ENCODE measurements around the gene C12orf50. TPM values are rescaled to one million over a fixed set of nuclear protein-coding genes. Genes with fewer than 3 reads are reported as not detected.

Gene C12orf50
- total and polyA plus RNA-seq, 2 of the 13 experiments (the other 11 are each of a cell fraction or from before 2014, with no cell fraction given): not detected

DNA sequence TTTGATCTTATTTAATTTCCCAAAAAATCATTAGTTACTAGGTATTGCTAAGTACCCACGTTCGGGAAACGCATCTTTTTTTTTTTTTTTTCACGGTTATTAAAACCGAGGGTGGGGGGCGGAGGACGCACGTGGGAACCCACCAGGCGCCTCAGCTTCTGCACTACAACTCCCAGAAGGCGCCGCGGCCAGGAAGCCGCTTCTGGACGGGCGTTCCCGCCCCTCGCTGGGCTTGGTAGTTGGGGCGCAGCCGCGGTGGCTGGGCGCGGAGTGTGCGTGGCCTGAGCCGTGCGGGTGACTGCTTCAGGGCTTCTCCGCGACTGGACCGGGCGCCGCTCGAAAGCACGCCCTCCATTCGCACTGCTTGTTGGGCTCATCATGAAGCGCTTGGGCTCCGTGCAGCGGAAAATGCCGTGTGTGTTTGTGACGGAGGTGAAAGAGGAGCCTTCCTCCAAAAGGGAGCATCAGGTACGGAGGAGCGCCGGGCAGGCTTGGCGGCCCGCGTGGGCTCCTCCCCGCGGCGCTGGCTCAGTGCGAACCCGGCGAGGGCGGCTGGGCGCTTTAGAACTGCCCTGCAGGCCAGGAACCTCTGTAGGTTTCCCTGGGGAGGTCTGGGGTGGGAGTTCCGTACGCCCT, 6.2 kb upstream of the C12orf50 start (continued):
- TF ChIP-seq, protein P1, sequence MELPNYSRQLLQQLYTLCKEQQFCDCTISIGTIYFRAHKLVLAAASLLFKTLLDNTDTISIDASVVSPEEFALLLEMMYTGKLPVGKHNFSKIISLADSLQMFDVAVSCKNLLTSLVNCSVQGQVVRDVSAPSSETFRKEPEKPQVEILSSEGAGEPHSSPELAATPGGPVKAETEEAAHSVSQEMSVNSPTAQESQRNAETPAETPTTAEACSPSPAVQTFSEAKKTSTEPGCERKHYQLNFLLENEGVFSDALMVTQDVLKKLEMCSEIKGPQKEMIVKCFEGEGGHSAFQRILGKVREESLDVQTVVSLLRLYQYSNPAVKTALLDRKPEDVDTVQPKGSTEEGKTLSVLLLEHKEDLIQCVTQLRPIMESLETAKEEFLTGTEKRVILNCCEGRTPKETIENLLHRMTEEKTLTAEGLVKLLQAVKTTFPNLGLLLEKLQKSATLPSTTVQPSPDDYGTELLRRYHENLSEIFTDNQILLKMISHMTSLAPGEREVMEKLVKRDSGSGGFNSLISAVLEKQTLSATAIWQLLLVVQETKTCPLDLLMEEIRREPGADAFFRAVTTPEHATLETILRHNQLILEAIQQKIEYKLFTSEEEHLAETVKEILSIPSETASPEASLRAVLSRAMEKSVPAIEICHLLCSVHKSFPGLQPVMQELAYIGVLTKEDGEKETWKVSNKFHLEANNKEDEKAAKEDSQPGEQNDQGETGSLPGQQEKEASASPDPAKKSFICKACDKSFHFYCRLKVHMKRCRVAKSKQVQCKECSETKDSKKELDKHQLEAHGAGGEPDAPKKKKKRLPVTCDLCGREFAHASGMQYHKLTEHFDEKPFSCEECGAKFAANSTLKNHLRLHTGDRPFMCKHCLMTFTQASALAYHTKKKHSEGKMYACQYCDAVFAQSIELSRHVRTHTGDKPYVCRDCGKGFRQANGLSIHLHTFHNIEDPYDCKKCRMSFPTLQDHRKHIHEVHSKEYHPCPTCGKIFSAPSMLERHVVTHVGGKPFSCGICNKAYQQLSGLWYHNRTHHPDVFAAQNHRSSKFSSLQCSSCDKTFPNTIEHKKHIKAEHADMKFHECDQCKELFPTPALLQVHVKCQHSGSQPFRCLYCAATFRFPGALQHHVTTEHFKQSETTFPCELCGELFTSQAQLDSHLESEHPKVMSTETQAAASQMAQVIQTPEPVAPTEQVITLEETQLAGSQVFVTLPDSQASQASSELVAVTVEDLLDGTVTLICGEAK (IDR thresholded peaks at IDR 0.05): no peak
- TF ChIP-seq, protein P1 (CRISPR knock-in tag; IDR thresholded peaks at IDR 0.05): peak; percentile 87; the same call in 1 of the 2 replicates
- TF ChIP-seq ZNF138 (CRISPR knock-in tag; IDR thresholded peaks at IDR 0.05; ENCODE audit: low read depth) (no peak), FIP1L1 (IDR thresholded peaks at IDR 0.05; ENCODE audit: borderline replicate concordance, insufficient read depth, low read depth, low read length) (no peak), ZSCAN29 (CRISPR knock-in tag; conservative IDR thresholded peaks at IDR 0.05) (no peak), ZNF350 (CRISPR knock-in tag; IDR thresholded peaks at IDR 0.05; ENCODE audit: borderline replicate concordance, low read depth) (peak; percentile 78; the same call in 1 of the 2 replicates), ZNF331 (CRISPR knock-in tag; IDR thresholded peaks at IDR 0.05) (peak; percentile 26; the same call in 1 of the 2 replicates), RFX5 (IDR thresholded peaks at IDR 0.05; ENCODE audit: low read depth, low read length) (no peak), TBL1XR1 (IDR thresholded peaks at IDR 0.05; ENCODE audit: borderline replicate concordance, low read length, partially characterized antibody) (no peak), STAG1 (CRISPR knock-in tag; IDR thresholded peaks at IDR 0.05) (no peak)
- TF ChIP-seq, protein P2, sequence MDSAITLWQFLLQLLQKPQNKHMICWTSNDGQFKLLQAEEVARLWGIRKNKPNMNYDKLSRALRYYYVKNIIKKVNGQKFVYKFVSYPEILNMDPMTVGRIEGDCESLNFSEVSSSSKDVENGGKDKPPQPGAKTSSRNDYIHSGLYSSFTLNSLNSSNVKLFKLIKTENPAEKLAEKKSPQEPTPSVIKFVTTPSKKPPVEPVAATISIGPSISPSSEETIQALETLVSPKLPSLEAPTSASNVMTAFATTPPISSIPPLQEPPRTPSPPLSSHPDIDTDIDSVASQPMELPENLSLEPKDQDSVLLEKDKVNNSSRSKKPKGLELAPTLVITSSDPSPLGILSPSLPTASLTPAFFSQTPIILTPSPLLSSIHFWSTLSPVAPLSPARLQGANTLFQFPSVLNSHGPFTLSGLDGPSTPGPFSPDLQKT (CRISPR knock-in tag; IDR thresholded peaks at IDR 0.05; ENCODE audit: borderline replicate concordance): no peak
- TF ChIP-seq, protein P3, sequence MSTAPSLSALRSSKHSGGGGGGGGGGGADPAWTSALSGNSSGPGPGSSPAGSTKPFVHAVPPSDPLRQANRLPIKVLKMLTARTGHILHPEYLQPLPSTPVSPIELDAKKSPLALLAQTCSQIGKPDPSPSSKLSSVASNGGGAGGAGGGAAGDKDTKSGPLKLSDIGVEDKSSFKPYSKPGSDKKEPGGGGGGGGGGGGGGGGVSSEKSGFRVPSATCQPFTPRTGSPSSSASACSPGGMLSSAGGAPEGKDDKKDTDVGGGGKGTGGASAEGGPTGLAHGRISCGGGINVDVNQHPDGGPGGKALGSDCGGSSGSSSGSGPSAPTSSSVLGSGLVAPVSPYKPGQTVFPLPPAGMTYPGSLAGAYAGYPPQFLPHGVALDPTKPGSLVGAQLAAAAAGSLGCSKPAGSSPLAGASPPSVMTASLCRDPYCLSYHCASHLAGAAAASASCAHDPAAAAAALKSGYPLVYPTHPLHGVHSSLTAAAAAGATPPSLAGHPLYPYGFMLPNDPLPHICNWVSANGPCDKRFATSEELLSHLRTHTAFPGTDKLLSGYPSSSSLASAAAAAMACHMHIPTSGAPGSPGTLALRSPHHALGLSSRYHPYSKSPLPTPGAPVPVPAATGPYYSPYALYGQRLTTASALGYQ (CRISPR knock-in tag; IDR thresholded peaks at IDR 0.05): 0 out of 2 replicates have a peak, but pooled peaks have one; percentile 22
- TF ChIP-seq, protein P4, sequence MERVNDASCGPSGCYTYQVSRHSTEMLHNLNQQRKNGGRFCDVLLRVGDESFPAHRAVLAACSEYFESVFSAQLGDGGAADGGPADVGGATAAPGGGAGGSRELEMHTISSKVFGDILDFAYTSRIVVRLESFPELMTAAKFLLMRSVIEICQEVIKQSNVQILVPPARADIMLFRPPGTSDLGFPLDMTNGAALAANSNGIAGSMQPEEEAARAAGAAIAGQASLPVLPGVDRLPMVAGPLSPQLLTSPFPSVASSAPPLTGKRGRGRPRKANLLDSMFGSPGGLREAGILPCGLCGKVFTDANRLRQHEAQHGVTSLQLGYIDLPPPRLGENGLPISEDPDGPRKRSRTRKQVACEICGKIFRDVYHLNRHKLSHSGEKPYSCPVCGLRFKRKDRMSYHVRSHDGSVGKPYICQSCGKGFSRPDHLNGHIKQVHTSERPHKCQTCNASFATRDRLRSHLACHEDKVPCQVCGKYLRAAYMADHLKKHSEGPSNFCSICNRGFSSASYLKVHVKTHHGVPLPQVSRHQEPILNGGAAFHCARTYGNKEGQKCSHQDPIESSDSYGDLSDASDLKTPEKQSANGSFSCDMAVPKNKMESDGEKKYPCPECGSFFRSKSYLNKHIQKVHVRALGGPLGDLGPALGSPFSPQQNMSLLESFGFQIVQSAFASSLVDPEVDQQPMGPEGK (CRISPR knock-in tag; IDR thresholded peaks at IDR 0.05): no peak; the same call in 1 of the 2 replicates
